GM13976 (cell line): ENCODE results near the gene SPATA20.

Experiments used
- DNase-seq: peaks from one replicate; pipeline ENCODE4 v3.0.0; 2012; ENCODE audit warnings: low spot score
- CTCF ChIP-seq: IDR thresholded peaks from 2 replicates; pipeline ENCODE4 v1.5.1; 2012; ENCODE audit warnings: borderline replicate concordance, mild to moderate bottlenecking; ENCODE audit not compliant: insufficient read depth; ENCODE audit errors: extremely low read depth, missing control alignments, control extremely low read depth
- in situ Hi-C: fragments of 300-500 bp; cut with MboI; formaldehyde crosslinking; loops from one replicate; pipeline ENCODE4 v1.12.0; 2022; ENCODE audit warnings: low sequenced_read_pairs, mixed read lengths, inconsistent platforms; ENCODE audit not compliant: unreplicated experiment

Gene SPATA20

GRCh38 chr17:50542795-50543774 lies 3.9 kb upstream of the SPATA20 start:
- in situ Hi-C loops: loop anchor here (5.0 to 10.0 kb wide), 2 partner anchors 51 to 292 kb away; partner anchors contain the start of gene WFIKKN2
- TF ChIP-seq CTCF: no peak
- DNase-seq: no peak

GRCh38 chr17:50544516-50544915 lies 2.5 kb upstream of the SPATA20 start:
- TF ChIP-seq CTCF: no peak
- no peak for DNase-seq
- in situ Hi-C loops: loop anchor here (5.0 to 10.0 kb wide), 2 partner anchors 52 to 290 kb away; partner anchors contain the start of gene WFIKKN2

GRCh38 chr17:50545311-50545710 lies 1.7 kb upstream of the SPATA20 start:
- DNase-seq: no peak
- TF ChIP-seq CTCF: no peak
- in situ Hi-C loops: loop anchor here (10.0 kb wide), 1 partner anchor 289 kb away; the partner anchor contains the start of gene WFIKKN2

GRCh38 chr17:50546701-50547034 lies 306 bp upstream of the SPATA20 start:
- TF ChIP-seq CTCF: no peak
- in situ Hi-C loops: loop anchor here (10.0 kb wide), 1 partner anchor 288 kb away; the partner anchor contains the start of gene WFIKKN2
- DNase-seq: no peak

- no peak for TF ChIP-seq CTCF
- no peak for DNase-seq
- in situ Hi-C loops: loop anchor here (10.0 kb wide), 1 partner anchor 287 kb away; the partner anchor contains the start of gene WFIKKN2
These were observed 736 bp downstream of the SPATA20 start for GRCh38 chr17:50547736-50548083.

- TF ChIP-seq CTCF: no peak
- DNase-seq: no peak
- in situ Hi-C loops: loop anchor here (10.0 kb wide), 1 partner anchor 286 kb away; the partner anchor contains the start of gene WFIKKN2
These were observed 1.9 kb downstream of the SPATA20 start for GRCh38 chr17:50548831-50549230.
